ENCODE data around the gene CYP4F3.

The CYP4F3 gene

GRCh38 chr19:15621801-15622200, 18.9 kb upstream of the CYP4F3 start:
- H3K79me2 ChIP-seq (ENCODE audit: insufficient read depth, low read depth): no peaks in the 10 kb centered on the region
- H4K20me1 ChIP-seq (ENCODE audit: insufficient read depth): no peaks in the 10 kb centered on the region
- H2AFZ ChIP-seq (ENCODE audit: low read depth): no peak overlapping the region
- no peak for TF ChIP-seq CTCF (conservative IDR thresholded peaks at IDR 0.05; ENCODE audit: low read depth, low read length)
- H3K4me2 ChIP-seq: no peak overlapping the region
- H3K36me3 ChIP-seq (ENCODE audit: insufficient read depth): no peaks in the 10 kb centered on the region
- H3K4me3 ChIP-seq (IDR thresholded peaks at IDR 0.05; ENCODE audit: insufficient read depth, low read depth, low read length): no peak overlapping the region
- H3K27ac ChIP-seq: no peak overlapping the region
- no peak overlapping the region for H3K9ac ChIP-seq
- H3K27me3 ChIP-seq (ENCODE audit: insufficient read depth, low read depth): no peaks in the 10 kb centered on the region; the same call in 1 of the 2 replicates
- no peaks in the 10 kb centered on the region for H3K4me1 ChIP-seq (ENCODE audit: low read depth, poor library complexity, severe bottlenecking)

- no peaks in the 10 kb centered on the region for H3K4me1 ChIP-seq (ENCODE audit: low read depth, poor library complexity, severe bottlenecking)
- TF ChIP-seq CTCF (conservative IDR thresholded peaks at IDR 0.05; ENCODE audit: low read depth, low read length): no peak
- H3K27me3 ChIP-seq (ENCODE audit: insufficient read depth, low read depth): peaks cover 4% of the 10 kb centered on the region; the same call in 1 of the 2 replicates
- H3K36me3 ChIP-seq (ENCODE audit: insufficient read depth): no peaks in the 10 kb centered on the region
- H3K79me2 ChIP-seq (ENCODE audit: insufficient read depth, low read depth): no peaks in the 10 kb centered on the region
- no peak overlapping the region for H3K4me2 ChIP-seq
- no peak overlapping the region for H3K9ac ChIP-seq
- no peaks in the 10 kb centered on the region for H4K20me1 ChIP-seq (ENCODE audit: insufficient read depth)
- no peak overlapping the region for H3K4me3 ChIP-seq (IDR thresholded peaks at IDR 0.05; ENCODE audit: insufficient read depth, low read depth, low read length)
- H2AFZ ChIP-seq (ENCODE audit: low read depth): no peak overlapping the region
- no peak overlapping the region for H3K27ac ChIP-seq
These were observed 17.7 kb upstream of the CYP4F3 start for GRCh38 chr19:15622991-15623390.

- TF ChIP-seq CTCF (conservative IDR thresholded peaks at IDR 0.05; ENCODE audit: low read depth, low read length): no peak
- no peaks in the 10 kb centered on the region for H3K4me1 ChIP-seq (ENCODE audit: low read depth, poor library complexity, severe bottlenecking)
- no peaks in the 10 kb centered on the region for H3K79me2 ChIP-seq (ENCODE audit: insufficient read depth, low read depth)
- no peak overlapping the region for H3K27ac ChIP-seq
- no peak overlapping the region for H2AFZ ChIP-seq (ENCODE audit: low read depth)
- no peaks in the 10 kb centered on the region for H3K36me3 ChIP-seq (ENCODE audit: insufficient read depth)
- H3K4me3 ChIP-seq (IDR thresholded peaks at IDR 0.05; ENCODE audit: insufficient read depth, low read depth, low read length): no peak overlapping the region
- H3K27me3 ChIP-seq (ENCODE audit: insufficient read depth, low read depth): peaks cover 5% of the 10 kb centered on the region; the same call in 1 of the 2 replicates
- no peak overlapping the region for H3K9ac ChIP-seq
- H4K20me1 ChIP-seq (ENCODE audit: insufficient read depth): no peaks in the 10 kb centered on the region
- H3K4me2 ChIP-seq: no peak overlapping the region
These were observed 16.9 kb upstream of the CYP4F3 start for GRCh38 chr19:15623711-15624318.

- no peak for TF ChIP-seq CTCF (conservative IDR thresholded peaks at IDR 0.05; ENCODE audit: low read depth, low read length)
- no peaks in the 10 kb centered on the region for H3K4me1 ChIP-seq (ENCODE audit: low read depth, poor library complexity, severe bottlenecking)
- H3K4me2 ChIP-seq: no peak overlapping the region
- H3K27ac ChIP-seq: no peak overlapping the region
- H3K36me3 ChIP-seq (ENCODE audit: insufficient read depth): no peaks in the 10 kb centered on the region
- H3K27me3 ChIP-seq (ENCODE audit: insufficient read depth, low read depth): peaks cover 5% of the 10 kb centered on the region; the same call in 1 of the 2 replicates
- H2AFZ ChIP-seq (ENCODE audit: low read depth): no peak overlapping the region
- no peak overlapping the region for H3K9ac ChIP-seq
- no peaks in the 10 kb centered on the region for H4K20me1 ChIP-seq (ENCODE audit: insufficient read depth)
- H3K79me2 ChIP-seq (ENCODE audit: insufficient read depth, low read depth): no peaks in the 10 kb centered on the region
- no peak overlapping the region for H3K4me3 ChIP-seq (IDR thresholded peaks at IDR 0.05; ENCODE audit: insufficient read depth, low read depth, low read length)
These were observed 12.3 kb upstream of the CYP4F3 start for GRCh38 chr19:15628236-15629002.

All from KMS-11 (cell line).